Measurements from ENCODE around the gene ARHGAP8. TPM values are rescaled to one million over a fixed set of nuclear protein-coding genes. Genes with fewer than 3 reads are reported as not detected.

Gene ARHGAP8
- total and polyA plus RNA-seq, 10 of the 15 experiments (the other 5 are each of a cell fraction or from before 2014, with no cell fraction given) = 0.33 TPM; not detected in 9

- TF ChIP-seq HDAC2 (IDR thresholded peaks at IDR 0.05) (no peak), BMI1 (IDR thresholded peaks at IDR 0.05; ENCODE audit: borderline replicate concordance) (no peak), ZNF217 (IDR thresholded peaks at IDR 0.05) (no peak), CREM (IDR thresholded peaks at IDR 0.05; ENCODE audit: low read depth) (no peak), WRNIP1 (IDR thresholded peaks at IDR 0.05; ENCODE audit: borderline replicate concordance, low read depth, low read length) (no peak), TCF3 (IDR thresholded peaks at IDR 0.05; ENCODE audit: borderline replicate concordance, insufficient read depth, low read depth, low read length) (no peak)
These were observed 8.1 kb downstream of the ARHGAP8 start (continued) for GRCh38 chr22:44760476-44760875.

GRCh38 chr22:44761025-44761424, 8.7 kb downstream of the ARHGAP8 start:
- POLR2A ChIA-PET = no interaction called here
- SMC1A ChIA-PET (ENCODE audit: uncharacterized antibody, unreplicated experiment) = no interaction called here
- H3K79me2 ChIP-seq (ENCODE audit: control insufficient read depth, insufficient read depth, low read length) = no peaks in the 10 kb centered on the region
- H2AFZ ChIP-seq (ENCODE audit: control insufficient read depth, low read depth, low read length) = no peak overlapping the region
- RAD21 ChIA-PET (ENCODE audit: unreplicated experiment) = no interaction called here
- intact Hi-C loops (cut with micrococcal nuclease; ENCODE audit: unreplicated experiment) (no loop called here), in situ Hi-C loops (cut with MboI) (no loop called here)
- H3K9me3 ChIP-seq (replicated peaks; ENCODE audit: control insufficient read depth, insufficient read depth, low read length) = no peaks in the 10 kb centered on the region; the same call in 2 of the 3 replicates
- BruUV-seq (replicated peaks) = no TSS peak
- H3K4me2 ChIP-seq (ENCODE audit: control insufficient read depth, insufficient read depth) = no peak overlapping the region
- H4K20me1 ChIP-seq (ENCODE audit: control insufficient read depth, insufficient read depth) = no peaks in the 10 kb centered on the region
- DNase-seq (ENCODE audit: low read depth, low spot score) (no peak), ATAC-seq (no peak), FAIRE-seq (no peak)
- no peaks in the 10 kb centered on the region for H3K36me3 ChIP-seq (ENCODE audit: control insufficient read depth in 2 of 2, insufficient read depth in 2 of 2, low read length in 1 of 2)
- CTCF ChIA-PET = no interaction called here
- WGBS (ENCODE audit: insufficient coverage, insufficient replicate concordance, low lambda C conversion rate, missing lambda C conversion rate) = 26% methylated on average over 10 of the region's 10 CpGs
- no peak for TF ChIP-seq RAD21 (IDR thresholded peaks at IDR 0.05; ENCODE audit: insufficient read depth, low read depth, low read length)
- TF ChIP-seq NFYB (IDR thresholded peaks at IDR 0.05; ENCODE audit: insufficient read depth, low read depth, low read length) = no peak
- TF ChIP-seq BRCA1 (IDR thresholded peaks at IDR 0.05; ENCODE audit: low read depth, low read length) = no peak
- TF ChIP-seq ZBTB40 (IDR thresholded peaks at IDR 0.05; ENCODE audit: borderline replicate concordance) = no peak
- no peak for TF ChIP-seq YBX1 (IDR thresholded peaks at IDR 0.05)
- no peak for TF ChIP-seq SMAD5 (IDR thresholded peaks at IDR 0.05; ENCODE audit: low read depth)
- TF ChIP-seq EP300 (IDR thresholded peaks at IDR 0.05; ENCODE audit: borderline replicate concordance in 1 of 2, control insufficient read depth in 1 of 2, low read depth in 2 of 2, low read length in 2 of 2) = no peak
- no peak for TF ChIP-seq CHD2 (IDR thresholded peaks at IDR 0.05; ENCODE audit: borderline replicate concordance, low read depth, low read length)
- TF ChIP-seq ETV6 (conservative IDR thresholded peaks at IDR 0.05 in 1 of 2, IDR thresholded peaks at IDR 0.05 in 1 of 2; ENCODE audit: borderline replicate concordance in 1 of 2, low read depth in 1 of 2) = no peak
- TF ChIP-seq SPI1 (IDR thresholded peaks at IDR 0.05; ENCODE audit: borderline replicate concordance, insufficient read depth, low read depth, low read length) = no peak
- H3K4me1 ChIP-seq (ENCODE audit: control insufficient read depth, insufficient read depth, low read length) = no peaks in the 10 kb centered on the region
- no peak overlapping the region for H3K9ac ChIP-seq (ENCODE audit: control insufficient read depth, insufficient read depth, low read length)
- H3K4me3 ChIP-seq = no peak overlapping the region
- no peak overlapping the region for H3K27ac ChIP-seq (ENCODE audit: control insufficient read depth, insufficient read depth)
- H3K27me3 ChIP-seq (replicated peaks in 1 of 2; ENCODE audit: control insufficient read depth in 2 of 2, insufficient read depth in 2 of 2, low read length in 1 of 2) = no peaks in the 10 kb centered on the region

Data from GM12878 (cell line).